CD14-positive monocyte (primary cell): ENCODE data around the gene GLIS2. TPM values are rescaled to one million over a fixed set of nuclear protein-coding genes. Genes with fewer than 3 reads are reported as not detected.
A peak's percentile ranks its signal among the peaks of the same experiment; 100 is the strongest.

Source experiments
- DNase-seq, 3 donors: peaks; one replicate each; pipeline ENCODE4 v3.0.0-alpha.2; 2011 to 2022
- H2AFZ ChIP-seq: 2 replicates; pipeline ENCODE4 v1.6.0; 2012; ENCODE audit warnings: mild to moderate bottlenecking, low read depth, low read length, inconsistent platforms; ENCODE audit not compliant: insufficient read depth, poor library complexity, severe bottlenecking
- H3K27ac ChIP-seq, 2 donors: 1 replicate in 1 of 2; 2 replicates in 1 of 2; pipeline ENCODE4 v1.5.1; 2012 to 2013; ENCODE audit warnings: low read length in 2 of 2, control low read depth in 1 of 2, inconsistent platforms in 1 of 2, low read depth in 1 of 2, mild to moderate bottlenecking in 1 of 2
- H3K27me3 ChIP-seq, 2 donors: one replicate each; pipeline versions ENCODE4 v1.6.0 to v1.6.1; 2011 to 2013; ENCODE audit warnings: low read length in 2 of 2; ENCODE audit not compliant: control insufficient read depth in 2 of 2, insufficient read depth in 2 of 2
- H3K36me3 ChIP-seq, 2 donors: replicated peaks in 1 of 2; 1 replicate in 1 of 2; 2 replicates in 1 of 2; pipeline versions ENCODE4 v1.5.1 to v1.6.1; 2012 to 2013; ENCODE audit warnings: low read length in 2 of 2, control low read depth in 1 of 2, inconsistent platforms in 1 of 2, mild to moderate bottlenecking in 1 of 2; ENCODE audit not compliant: insufficient read depth in 2 of 2, control insufficient read depth in 1 of 2
- H3K4me1 ChIP-seq, 2 donors: 1 replicate in 1 of 2; 2 replicates in 1 of 2; pipeline versions ENCODE4 v1.5.1 to v1.6.1; 2012 to 2013; ENCODE audit warnings: low read length in 2 of 2, control low read depth in 1 of 2, inconsistent platforms in 1 of 2, mild to moderate bottlenecking in 1 of 2, moderate library complexity in 1 of 2; ENCODE audit not compliant: insufficient read depth in 2 of 2, control insufficient read depth in 1 of 2
- H3K4me2 ChIP-seq: replicated peaks from 2 replicates; pipeline ENCODE3; 2012; ENCODE audit warnings: low read length, moderate library complexity, mild to moderate bottlenecking; ENCODE audit not compliant: poor library complexity, severe bottlenecking; ENCODE audit errors: extremely low read depth
- H3K4me3 ChIP-seq, 3 experiments: fragments of 200-600 bp in 1 of 3; sonication (generic) in 1 of 3; replicated peaks in 1 of 3; 1 replicate in 2 of 3; 2 replicates in 1 of 3; pipeline ENCODE4 v1.5.1; 2011 to 2013; ENCODE audit warnings: low read length in 3 of 3, mild to moderate bottlenecking in 3 of 3, control low read depth in 2 of 3, low read depth in 2 of 3, inconsistent platforms in 1 of 3, moderate library complexity in 1 of 3
- H3K79me2 ChIP-seq: 2 replicates; pipeline ENCODE4 v1.6.0; 2012; ENCODE audit warnings: mild to moderate bottlenecking, control low read depth, inconsistent platforms, low read length, moderate library complexity; ENCODE audit not compliant: insufficient read depth
- H3K9ac ChIP-seq: 2 replicates; pipeline ENCODE4 v1.6.0; 2017; ENCODE audit warnings: low read length, mild to moderate bottlenecking; ENCODE audit not compliant: insufficient read depth, poor library complexity, severe bottlenecking
- H3K9me3 ChIP-seq, 2 donors: replicated peaks in 1 of 2; 1 replicate in 1 of 2; 2 replicates in 1 of 2; pipeline versions ENCODE4 v1.5.1 to v1.6.1; 2012 to 2013; ENCODE audit warnings: low read length in 2 of 2, control low read depth in 1 of 2; ENCODE audit not compliant: control insufficient read depth in 1 of 2, insufficient read depth in 1 of 2
- H4K20me1 ChIP-seq: 2 replicates; pipeline ENCODE4 v1.6.0; 2012; ENCODE audit warnings: mild to moderate bottlenecking, low read length, control low read depth, moderate library complexity; ENCODE audit not compliant: insufficient read depth
- H3K27ac Mint-ChIP-seq, 7 donors: one replicate each; pipeline ENCODE4 v1.8.0; 2020; ENCODE audit warnings: mild to moderate bottlenecking in 7 of 7, mixed read lengths in 7 of 7, moderate library complexity in 6 of 7, inconsistent platforms in 2 of 7
- H3K27me3 Mint-ChIP-seq, 3 donors: one replicate each; pipeline ENCODE4 v1.8.0; 2021 to 2022; ENCODE audit warnings: low read depth in 3 of 3, mild to moderate bottlenecking in 3 of 3, mixed read lengths in 3 of 3, moderate library complexity in 3 of 3, inconsistent platforms in 1 of 3
- H3K36me3 Mint-ChIP-seq, 2 donors: one replicate each; pipeline ENCODE4 v1.8.0; 2020; ENCODE audit warnings: mixed read lengths in 2 of 2, inconsistent platforms in 1 of 2, mild to moderate bottlenecking in 1 of 2
- H3K4me1 Mint-ChIP-seq: one replicate; pipeline ENCODE4 v1.8.0; 2020; ENCODE audit warnings: mild to moderate bottlenecking, mixed read lengths
- H3K4me3 Mint-ChIP-seq, 2 donors: one replicate each; pipeline ENCODE4 v1.8.0; 2020; ENCODE audit warnings: mild to moderate bottlenecking in 2 of 2, mixed read lengths in 2 of 2, moderate library complexity in 1 of 2
- H3K9me3 Mint-ChIP-seq, 7 donors: one replicate each; pipeline ENCODE4 v1.8.0; 2020 to 2022; ENCODE audit warnings: mixed read lengths in 7 of 7, mild to moderate bottlenecking in 6 of 7, moderate library complexity in 6 of 7, inconsistent platforms in 2 of 7
- WGBS: methylation state at CpG from one replicate; pipeline ENCODE4 v1.1.5; 2013; ENCODE audit warnings: missing lambda C conversion rate; ENCODE audit not compliant: insufficient coverage; 5-methylcytosine and 5-hydroxymethylcytosine counted together
- intact Hi-C, 2 donors: fragments of 100-400 bp; cut with micrococcal nuclease; formaldehyde crosslinking; loops; one replicate each; pipeline versions ENCODE4 v1.15.0 to v1.15.1; 2023
- polyA plus RNA-seq, 3 donors: library from polyadenylated mRNA; depleted of rRNA in 1 of 3; unstranded in 2 of 3; stranded (reverse) in 1 of 3; fragments of 300-500 nt in 2 of 3; fragments of >200 nt in 1 of 3; fragmentation: Illumina TruSeq in 2 of 3; gene quantifications; 1 replicate in 2 of 3; 2 replicates in 1 of 3; pipeline ENCODE4 v1.2.3, GENCODE V29; 2012 to 2021
- TF ChIP-seq, protein P1 (sequence below): fragments of 200-600 bp; IDR thresholded peaks from one replicate; pipeline ENCODE4 v1.8.0; 2022; ENCODE audit warnings: antibody characterized with exemption, mild to moderate bottlenecking

Gene GLIS2
- polyA plus RNA-seq, 3 donors = 0.03 TPM; not detected in 2

DNA sequence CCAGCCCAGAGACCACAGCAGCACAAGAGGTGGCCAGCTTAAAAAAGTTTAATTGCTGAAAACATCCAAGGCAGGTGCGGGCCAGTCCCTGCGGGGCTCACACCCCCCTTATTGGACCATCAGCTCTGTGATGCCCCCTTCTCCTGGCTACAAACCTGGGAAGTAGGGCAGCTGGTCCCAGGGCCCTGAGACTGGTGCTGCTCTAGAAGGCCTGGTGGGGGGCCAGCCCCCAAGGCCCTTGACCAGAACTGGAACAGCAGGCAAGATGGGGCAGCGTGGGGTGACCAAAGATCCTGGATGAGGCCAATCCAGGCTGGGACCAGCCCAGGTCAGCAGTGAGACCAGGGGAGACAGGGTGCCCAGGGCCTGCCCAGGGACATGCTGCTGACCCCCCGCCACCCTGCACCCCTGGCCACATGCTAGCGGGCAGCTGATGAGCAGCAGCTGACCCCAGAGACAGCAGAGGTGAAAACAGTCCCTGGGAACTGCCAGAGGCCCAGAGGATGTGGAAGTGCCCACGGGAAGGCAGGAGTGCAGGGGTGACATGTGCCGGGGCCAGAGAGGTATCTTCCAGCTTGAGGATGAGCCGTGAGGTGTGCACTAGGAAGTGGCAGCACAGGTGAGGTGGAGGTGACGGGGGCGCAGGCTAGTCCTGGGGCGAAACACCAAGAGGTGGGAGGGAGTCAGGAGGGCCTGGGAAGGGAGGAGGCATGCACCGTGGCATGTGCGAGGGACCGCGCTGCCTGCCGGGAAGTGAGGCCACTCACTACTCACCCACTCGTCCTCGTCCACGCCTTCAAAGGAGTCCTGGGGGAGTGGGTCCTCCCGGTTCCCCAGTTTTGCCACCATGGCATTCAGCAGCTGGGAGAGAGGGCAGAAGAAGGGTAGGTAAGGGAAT, 38.9 kb downstream of the GLIS2 start:
- H3K79me2 ChIP-seq = peaks cover 13% of the 10 kb centered on the region
- no peak overlapping the region for H3K4me2 ChIP-seq
- no peak overlapping the region for H3K4me3 ChIP-seq
- H3K36me3 ChIP-seq = peaks cover 49 to 56% of the 10 kb centered on the region in 2 donors
- H3K27ac ChIP-seq = no peak overlapping the region
- Mint-ChIP-seq H3K4me1 (peaks cover 15% of the 10 kb centered on the region), H3K27me3 (peaks cover 0 to 3% (median 1%) of the 10 kb centered on the region in 3 donors), H3K27ac (peak overlapping the region in 1 of 7 donors; percentile 79), H3K4me3 (no peak overlapping the region), H3K36me3 (peaks cover 41 to 62% of the 10 kb centered on the region in 2 donors), H3K9me3 (no peaks in the 10 kb centered on the region)
- TF ChIP-seq, protein P1, sequence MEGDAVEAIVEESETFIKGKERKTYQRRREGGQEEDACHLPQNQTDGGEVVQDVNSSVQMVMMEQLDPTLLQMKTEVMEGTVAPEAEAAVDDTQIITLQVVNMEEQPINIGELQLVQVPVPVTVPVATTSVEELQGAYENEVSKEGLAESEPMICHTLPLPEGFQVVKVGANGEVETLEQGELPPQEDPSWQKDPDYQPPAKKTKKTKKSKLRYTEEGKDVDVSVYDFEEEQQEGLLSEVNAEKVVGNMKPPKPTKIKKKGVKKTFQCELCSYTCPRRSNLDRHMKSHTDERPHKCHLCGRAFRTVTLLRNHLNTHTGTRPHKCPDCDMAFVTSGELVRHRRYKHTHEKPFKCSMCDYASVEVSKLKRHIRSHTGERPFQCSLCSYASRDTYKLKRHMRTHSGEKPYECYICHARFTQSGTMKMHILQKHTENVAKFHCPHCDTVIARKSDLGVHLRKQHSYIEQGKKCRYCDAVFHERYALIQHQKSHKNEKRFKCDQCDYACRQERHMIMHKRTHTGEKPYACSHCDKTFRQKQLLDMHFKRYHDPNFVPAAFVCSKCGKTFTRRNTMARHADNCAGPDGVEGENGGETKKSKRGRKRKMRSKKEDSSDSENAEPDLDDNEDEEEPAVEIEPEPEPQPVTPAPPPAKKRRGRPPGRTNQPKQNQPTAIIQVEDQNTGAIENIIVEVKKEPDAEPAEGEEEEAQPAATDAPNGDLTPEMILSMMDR = no peak
- no peak for DNase-seq
- peaks cover 53% of the 10 kb centered on the region for H4K20me1 ChIP-seq
- H3K4me1 ChIP-seq = peaks cover 13 to 16% of the 10 kb centered on the region in 2 donors
- H2AFZ ChIP-seq = no peak overlapping the region
- intact Hi-C loops = no loop called here
- H3K9ac ChIP-seq = no peak overlapping the region
- H3K9me3 ChIP-seq = no peaks in the 10 kb centered on the region
- no peaks in the 10 kb centered on the region for H3K27me3 ChIP-seq
- WGBS = over 99% methylated on average over 10 of the region's 20 CpGs

DNA sequence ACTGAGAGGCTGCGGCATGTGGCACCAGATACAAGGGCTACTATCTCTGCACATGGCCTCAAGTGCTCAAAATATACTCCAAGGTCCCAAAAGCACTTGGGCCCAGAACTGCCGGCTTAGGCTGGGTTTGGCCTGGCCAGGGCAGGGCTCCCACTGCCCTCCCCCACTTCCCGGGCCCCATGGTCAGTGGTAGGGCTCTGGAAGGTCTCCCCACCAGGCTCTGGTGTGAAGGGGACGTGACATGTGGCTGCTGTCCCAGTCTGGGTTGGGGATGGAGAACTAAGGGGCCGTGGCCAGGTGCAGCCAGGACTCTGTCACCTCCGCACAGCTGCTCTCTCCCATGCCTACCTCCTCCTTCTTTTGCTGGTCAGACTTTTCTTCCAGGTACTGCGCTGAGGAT, 41.0 kb downstream of the GLIS2 start:
- Mint-ChIP-seq H3K27me3 (peaks cover 1 to 3% (median 1%) of the 10 kb centered on the region in 3 donors), H3K9me3 (no peaks in the 10 kb centered on the region), H3K27ac (no peak overlapping the region), H3K36me3 (peaks cover 53 to 83% of the 10 kb centered on the region in 2 donors), H3K4me1 (peaks cover 3% of the 10 kb centered on the region), H3K4me3 (no peak overlapping the region)
- H3K36me3 ChIP-seq = peaks cover 68 to 77% of the 10 kb centered on the region in 2 donors
- TF ChIP-seq, protein P1 = no peak
- intact Hi-C loops = no loop called here
- H3K4me1 ChIP-seq = no peaks in the 10 kb centered on the region
- H3K27ac ChIP-seq = no peak overlapping the region
- H4K20me1 ChIP-seq = peaks cover 67% of the 10 kb centered on the region
- no peaks in the 10 kb centered on the region for H3K9me3 ChIP-seq
- H3K4me2 ChIP-seq = no peak overlapping the region
- H3K4me3 ChIP-seq = no peak overlapping the region
- H2AFZ ChIP-seq = no peak overlapping the region
- no peak overlapping the region for H3K9ac ChIP-seq
- no peak for DNase-seq
- no peaks in the 10 kb centered on the region for H3K79me2 ChIP-seq
- no peaks in the 10 kb centered on the region for H3K27me3 ChIP-seq
- 96% methylated on average over 5 of the region's 7 CpGs for WGBS
